K562 (cell line): Measurements from ENCODE around the gene SDC1. TPM values are rescaled to one million over a fixed set of nuclear protein-coding genes. Genes with fewer than 3 reads are reported as not detected.

Experiments used
- ATAC-seq: fragments of 200-7000 bp; cut with Tn5 transposase; 3 replicates; pipeline ENCODE4 v1.9.1; 2020; ENCODE audit warnings: moderate library complexity
- BruUV-seq: library from RNA; stranded (reverse); fragments of 400-500 nt; replicated peaks from 2 replicates; lab custom pipeline; 2021; lab: Mats Ljungman, UMichigan
- CTCF ChIA-PET: fragments of 300-600 bp; formaldehyde crosslinking; extraction: SDS; loops from one replicate; lab custom pipeline; 2021; ENCODE audit warnings: low intra/inter-chr PET ratio; lab: Yijun Ruan, JAX
- POLR2A ChIA-PET: fragments of 300-600, 350-650 bp; sonication (Branson Sonifier 250); formaldehyde crosslinking; extraction: SDS; loops from one replicate; lab custom pipeline; 2021; ENCODE audit warnings: antibody characterized with exemption, inconsistent platforms; lab: Yijun Ruan, JAX
- DNase-seq, 4 experiments: peaks; one replicate each; pipeline versions ENCODE4 v3.0.0 to v3.0.0-alpha.2; 2011 to 2018; ENCODE audit warnings: low spot score in 3 of 4, mixed read lengths in 3 of 4; ENCODE audit errors: extremely low read depth in 1 of 4
- FAIRE-seq: peaks from 2 replicates; lab custom pipeline; 2011; peaks lifted over from hg19 to GRCh38; lab: Jason Lieb, UNC
- H2AFZ ChIP-seq: 2 replicates; pipeline ENCODE4 v1.6.0; 2011; ENCODE audit warnings: low read depth, low read length, control low read depth, inconsistent platforms
- H3K27ac ChIP-seq: fragments of 200-600 bp; 3 replicates; pipeline ENCODE4 v1.8.0; 2011; ENCODE audit warnings: low read depth, mild to moderate bottlenecking, control low read depth, inconsistent platforms, low read length, moderate library complexity, mixed read lengths; ENCODE audit errors: extremely low read depth
- H3K27me3 ChIP-seq, 2 experiments: fragments of 300-600 bp in 1 of 2; 2 replicates in 1 of 2; 3 replicates in 1 of 2; pipeline versions ENCODE4 v1.6.0 to v1.8.0; 2011; ENCODE audit warnings: inconsistent platforms in 2 of 2, low read length in 2 of 2, mild to moderate bottlenecking in 1 of 2, mixed read lengths in 1 of 2, moderate library complexity in 1 of 2; ENCODE audit not compliant: control insufficient read depth in 2 of 2, insufficient read depth in 2 of 2
- H3K36me3 ChIP-seq: fragments of 300-600 bp; 3 replicates; pipeline ENCODE4 v1.8.0; 2011; ENCODE audit warnings: mild to moderate bottlenecking, low read length, inconsistent platforms; ENCODE audit not compliant: control insufficient read depth, insufficient read depth
- H3K4me1 ChIP-seq, 2 experiments: fragments of 200-600 bp in 1 of 2; replicated peaks in 1 of 2; 2 replicates in 1 of 2; 3 replicates in 1 of 2; pipeline versions ENCODE4 v1.5.1 to v1.8.0; 2011; ENCODE audit warnings: inconsistent platforms in 2 of 2, low read length in 2 of 2, mild to moderate bottlenecking in 1 of 2, mixed read lengths in 1 of 2, moderate library complexity in 1 of 2; ENCODE audit not compliant: control insufficient read depth in 2 of 2, insufficient read depth in 2 of 2
- H3K4me2 ChIP-seq: 2 replicates; pipeline ENCODE4 v1.6.1; 2011; ENCODE audit warnings: low read length, control low read depth, inconsistent platforms, mixed read lengths; ENCODE audit not compliant: insufficient read depth
- H3K4me3 ChIP-seq: fragments of 200-600 bp; sonication (generic), shearing (Covaris generic); 2 replicates; pipeline ENCODE4 v1.5.1; 2016; ENCODE audit warnings: control low read depth, inconsistent platforms
- H3K79me2 ChIP-seq: fragments of 200-600 bp; 3 replicates; pipeline ENCODE4 v1.8.0; 2011; ENCODE audit warnings: low read length, inconsistent platforms; ENCODE audit not compliant: control insufficient read depth, insufficient read depth
- H3K9ac ChIP-seq, 2 experiments: 2 replicates each; pipeline versions ENCODE4 v1.6.0 to v1.6.1; 2011; ENCODE audit warnings: low read depth in 2 of 2, low read length in 2 of 2, control low read depth in 1 of 2, inconsistent platforms in 1 of 2, mild to moderate bottlenecking in 1 of 2, mixed read lengths in 1 of 2; ENCODE audit not compliant: insufficient read depth in 1 of 2
- H3K9me1 ChIP-seq: one replicate; pipeline ENCODE4 v1.6.0; 2011; ENCODE audit warnings: inconsistent platforms, mild to moderate bottlenecking, low read length, moderate library complexity; ENCODE audit not compliant: control insufficient read depth, insufficient read depth
- H3K9me3 ChIP-seq: replicated peaks from 2 replicates; pipeline ENCODE4 v1.5.1; 2011; ENCODE audit warnings: low read depth, low read length, inconsistent platforms; ENCODE audit not compliant: control insufficient read depth, insufficient read depth
- H4K20me1 ChIP-seq: replicated peaks from 2 replicates; pipeline ENCODE4 v1.6.1; 2011; ENCODE audit warnings: low read length, inconsistent platforms, mixed read lengths; ENCODE audit not compliant: control insufficient read depth, insufficient read depth
- CHD4 ChIP-seq: fragments of 200-600 bp; sonication (generic); IDR thresholded peaks from 3 replicates; pipeline ENCODE4 v1.6.1; 2012; ENCODE audit warnings: low read depth, mild to moderate bottlenecking, mixed read lengths, low read length, inconsistent platforms; ENCODE audit not compliant: insufficient read depth, insufficient replicate concordance, poor library complexity, severe bottlenecking
- ESRRB ChIP-seq: fragments of 250-450 bp; sonication (Bioruptor Pico); IDR thresholded peaks from 2 replicates; pipeline ENCODE4 v1.5.0; 2020; ENCODE audit warnings: mild to moderate bottlenecking, moderate library complexity, borderline replicate concordance
- FOXJ3 ChIP-seq: sonication (generic); formaldehyde crosslinking; IDR thresholded peaks from 2 replicates; pipeline ENCODE4 v1.4.0; 2020; ENCODE audit warnings: mild to moderate bottlenecking, missing genetic modification reagents
- FOXK2 ChIP-seq, 2 experiments: fragments of 450-650 bp; IDR thresholded peaks in 1 of 2; conservative IDR thresholded peaks in 1 of 2; 2 replicates each; pipeline ENCODE4 v1.6.1; 2016; ENCODE audit warnings: low read depth in 2 of 2, mild to moderate bottlenecking in 1 of 2
- HDAC2 ChIP-seq: fragments of 450-650 bp; IDR thresholded peaks from 2 replicates; pipeline ENCODE4 v1.6.1; 2016; ENCODE audit warnings: mild to moderate bottlenecking
- MAFG ChIP-seq: fragments of 450-650 bp; conservative IDR thresholded peaks from 2 replicates; pipeline ENCODE4 v1.6.1; 2016; ENCODE audit warnings: missing genetic modification characterization, missing compliant biosample characterization
- ZKSCAN1 ChIP-seq: fragments of 150-350 bp; IDR thresholded peaks from 2 replicates; pipeline ENCODE4 v1.6.1; 2016; ENCODE audit warnings: low read depth, low read length
- ZNF282 ChIP-seq: sonication (generic); formaldehyde crosslinking; IDR thresholded peaks from 2 replicates; pipeline ENCODE4 v1.8.1; 2023; ENCODE audit warnings: missing genetic modification reagents
- ZNF707 ChIP-seq: fragments of 250-450 bp; sonication (Bioruptor Pico); conservative IDR thresholded peaks from 2 replicates; pipeline ENCODE4 v1.8.0; 2022; ENCODE audit warnings: inconsistent platforms, mild to moderate bottlenecking, moderate library complexity
- WGBS: fragments of 100-300 bp; shearing (Covaris generic); methylation state at CpG from one replicate; pipeline ENCODE4 v1.1.6; 2016; ENCODE audit warnings: low coverage, mixed read lengths; ENCODE audit not compliant: insufficient coverage; ENCODE audit errors: missing lambda C conversion rate; 5-methylcytosine and 5-hydroxymethylcytosine counted together
- in situ Hi-C: fragments of 300-500 bp; cut with MboI; formaldehyde crosslinking; loops from 4 replicates; pipeline ENCODE4 v1.15.0; 2018; ENCODE audit warnings: inconsistent platforms, mixed read lengths
- intact Hi-C: fragments of 100-400 bp; cut with micrococcal nuclease; formaldehyde crosslinking; loops from 2 replicates; pipeline ENCODE4 v1.14.2; 2022
- polyA plus RNA-seq, 8 experiments: library from polyadenylated mRNA; depleted of rRNA in 4 of 8; stranded (reverse) in 5 of 8; unstranded in 3 of 8; fragments of >200 nt; fragmentation: Nextera tagmentation in 2 of 8; fragmentation: Illumina TruSeq in 1 of 8; extraction: Ambion mirVana in 2 of 8; extraction: Trizol in 1 of 8; gene quantifications; 2 replicates each; pipeline versions ENCODE4 v1.2.1 to v1.2.3, GENCODE V29; 2011 to 2014; ENCODE audit warnings: inconsistent platforms in 1 of 8, missing spikeins in 1 of 8
- total RNA-seq, 7 experiments: library from RNA; depleted of rRNA in 6 of 7; stranded (reverse); fragments of >200 nt in 6 of 7; fragmentation: Illumina TruSeq in 2 of 7; extraction: Trizol in 2 of 7; gene quantifications; 2 replicates each; pipeline versions ENCODE4 v1.2.1 to v1.2.3, GENCODE V29; 2011 to 2021; ENCODE audit warnings: low replicate concordance in 1 of 7
- TF ChIP-seq, protein P1 (sequence below): IDR thresholded peaks from 2 replicates; pipeline ENCODE4 v1.6.1; 2012; ENCODE audit warnings: low read depth, low read length, improper control_type of control experiment, borderline replicate concordance

Gene SDC1
- total and polyA plus RNA-seq, 9 of the 15 experiments (the other 6 are each of a cell fraction or from before 2014, with no cell fraction given), result 0.06 to 2.7 (median 0.49) TPM

DNA sequence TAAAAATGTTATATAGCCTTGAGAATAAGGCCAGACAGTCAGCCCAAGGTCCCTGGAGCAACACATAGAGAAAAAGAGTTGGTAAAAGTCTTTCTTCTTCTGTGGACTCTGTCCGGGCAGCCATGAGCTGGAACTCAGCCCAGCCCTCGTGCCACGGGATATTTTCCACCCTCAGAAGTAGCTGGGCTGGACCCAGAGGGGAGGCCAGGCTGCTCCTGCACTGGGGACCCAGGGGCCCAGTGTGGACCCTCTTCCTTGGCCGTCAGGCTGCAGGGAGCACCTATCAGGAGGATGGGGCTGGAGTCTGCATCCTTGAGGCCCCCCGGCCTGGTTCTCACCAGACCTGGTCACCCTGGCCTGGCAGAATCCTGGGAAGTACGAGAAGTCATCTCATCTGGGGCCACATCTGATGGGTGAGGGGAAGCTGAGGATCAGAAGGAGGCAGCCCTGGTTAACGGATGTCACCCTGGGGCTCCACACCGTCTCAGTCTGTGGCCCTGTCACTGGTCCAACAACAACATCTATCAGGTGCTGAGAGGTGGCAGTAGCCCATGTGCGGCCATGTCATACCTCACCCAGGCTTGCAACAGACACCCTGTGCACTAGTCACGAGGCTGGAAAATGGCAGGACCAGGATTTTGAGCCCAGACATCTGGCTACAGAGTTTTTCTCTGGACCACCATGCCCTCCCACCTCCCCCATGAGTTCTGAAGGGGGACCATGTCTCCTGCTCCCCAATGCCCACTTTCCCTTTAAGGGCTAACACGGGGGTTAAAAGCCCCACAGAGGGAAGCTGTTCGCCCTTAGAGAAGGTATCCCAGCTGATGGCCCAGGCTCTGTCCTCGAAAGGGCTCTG lies 33.0 kb downstream of the SDC1 start:
- no peak overlapping the region for H2AFZ ChIP-seq
- intact Hi-C loops, result no loop called here
- 20% methylated on average over 12 of the region's 13 CpGs for WGBS
- in situ Hi-C loops, result no loop called here
- DNase-seq (no peak), FAIRE-seq (no peak)
- TF ChIP-seq, protein P1, sequence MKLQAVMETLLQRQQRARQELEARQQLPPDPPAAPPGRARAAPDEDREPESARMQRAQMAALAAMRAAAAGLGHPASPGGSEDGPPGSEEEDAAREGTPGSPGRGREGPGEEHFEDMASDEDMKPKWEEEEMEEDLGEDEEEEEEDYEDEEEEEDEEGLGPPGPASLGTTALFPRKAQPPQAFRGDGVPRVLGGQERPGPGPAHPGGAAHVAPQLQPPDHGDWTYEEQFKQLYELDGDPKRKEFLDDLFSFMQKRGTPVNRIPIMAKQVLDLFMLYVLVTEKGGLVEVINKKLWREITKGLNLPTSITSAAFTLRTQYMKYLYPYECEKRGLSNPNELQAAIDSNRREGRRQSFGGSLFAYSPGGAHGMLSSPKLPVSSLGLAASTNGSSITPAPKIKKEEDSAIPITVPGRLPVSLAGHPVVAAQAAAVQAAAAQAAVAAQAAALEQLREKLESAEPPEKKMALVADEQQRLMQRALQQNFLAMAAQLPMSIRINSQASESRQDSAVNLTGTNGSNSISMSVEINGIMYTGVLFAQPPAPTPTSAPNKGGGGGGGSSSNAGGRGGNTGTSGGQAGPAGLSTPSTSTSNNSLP, result no peak
- TF ChIP-seq ZNF707 (no peak), MAFG (tag) (no peak), FOXK2 (conservative IDR thresholded peaks at IDR 0.05 in 1 of 2, IDR thresholded peaks at IDR 0.05 in 1 of 2; ENCODE audit: low read depth in 2 of 2) (no peak), ZNF282 (CRISPR knock-in tag) (no peak), FOXJ3 (CRISPR knock-in tag) (no peak), HDAC2 (no peak), CHD4 (no peak), ZKSCAN1 (no peak), ESRRB (CRISPR knock-in tag) (no peak)
- TF ChIP-seq, all 486 proteins: peak for 0
- POLR2A ChIA-PET, result interaction anchor here (0.9 kb wide), 1 partner anchor 13 kb away, joined by 3 read pairs; no protein-coding TSS in a partner anchor
- ATAC-seq, result no peak
- Histone ChIP-seq H3K9ac (no peak overlapping the region), H3K27ac (no peak overlapping the region), H3K9me1 (no peaks in the 10 kb centered on the region), H3K4me1 (peaks cover 3 to 9% of the 10 kb centered on the region in 2 experiments; a peak in 4 of 5 replicates), H3K4me3 (no peak overlapping the region), H3K79me2 (no peaks in the 10 kb centered on the region), H3K27me3 (peaks cover 0 to 13% of the 10 kb centered on the region in 2 experiments; a peak in 2 of 5 replicates), H4K20me1 (no peaks in the 10 kb centered on the region), H3K9me3 (no peaks in the 10 kb centered on the region), H3K4me2 (no peak overlapping the region), H3K36me3 (no peaks in the 10 kb centered on the region)
- no TSS peak for BruUV-seq
- CTCF ChIA-PET, result no interaction called here
